Skeletal muscle satellite cell (primary cell): Measurements from ENCODE around the gene CTNNAL1.
"Not testable (repeated sequence)": the region's sequence is repeated elsewhere in the genome, so short reads cannot be mapped to it uniquely, and the experiment has no call there.

Experiments used
- H3K27me3 ChIP-seq: 2 replicates; pipeline ENCODE4 v1.7.0; 2013; ENCODE audit warnings: low read length; ENCODE audit not compliant: control insufficient read depth, insufficient read depth
- H3K36me3 ChIP-seq: 2 replicates; pipeline ENCODE4 v1.7.0; 2013; ENCODE audit warnings: mild to moderate bottlenecking, control low read depth, low read length; ENCODE audit not compliant: insufficient read depth
- H3K4me1 ChIP-seq: 2 replicates; pipeline ENCODE4 v1.7.0; 2013; ENCODE audit warnings: low read length; ENCODE audit not compliant: control insufficient read depth, insufficient read depth
- H3K4me2 ChIP-seq: 2 replicates; pipeline ENCODE4 v1.7.0; 2013; ENCODE audit warnings: mild to moderate bottlenecking, low read length
- H3K4me3 ChIP-seq: 2 replicates; pipeline ENCODE4 v1.7.0; 2013; ENCODE audit warnings: low read length
- H3K9ac ChIP-seq: 2 replicates; pipeline ENCODE4 v1.7.0; 2013; ENCODE audit warnings: mild to moderate bottlenecking, low read depth, low read length, moderate library complexity
- H3K9me3 ChIP-seq: replicated peaks from 2 replicates; pipeline ENCODE4 v1.7.0; 2013; ENCODE audit warnings: mild to moderate bottlenecking, control low read depth, low read length

CTNNAL1 gene

DNA sequence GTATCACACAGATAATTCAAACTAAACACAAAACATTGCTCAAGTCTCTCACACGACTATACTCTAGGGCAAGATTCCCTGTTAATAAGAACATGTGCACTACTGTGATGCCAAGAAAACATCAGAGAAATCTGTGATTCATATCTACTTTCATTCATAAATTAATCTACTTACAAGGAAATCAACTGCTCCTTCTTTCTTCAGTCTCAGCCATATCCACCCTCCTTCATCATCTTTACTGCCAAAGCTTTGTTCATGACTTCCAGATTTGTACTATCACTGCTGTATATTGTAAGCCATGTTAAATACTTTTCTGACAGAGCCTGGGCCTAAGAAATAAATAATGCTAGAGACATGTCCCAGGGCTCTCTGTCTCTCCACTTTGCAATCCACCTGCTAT lies 35.1 kb downstream of the CTNNAL1 start:
- Histone ChIP-seq H3K4me2 (no peak overlapping the region), H3K9me3 (no peaks in the 10 kb centered on the region), H3K27me3 (no peaks in the 10 kb centered on the region), H3K9ac (no peak overlapping the region), H3K4me3 (no peak overlapping the region), H3K4me1 (no peaks in the 10 kb centered on the region), H3K36me3 (peaks cover 35% of the 10 kb centered on the region)

- Histone ChIP-seq H3K4me2 (no peak overlapping the region), H3K9me3 (no peaks in the 10 kb centered on the region), H3K36me3 (peaks cover 42% of the 10 kb centered on the region), H3K4me1 (peaks cover 3% of the 10 kb centered on the region), H3K9ac (no peak overlapping the region), H3K4me3 (no peak overlapping the region), H3K27me3 (no peaks in the 10 kb centered on the region)
Measured at GRCh38 chr9:108973895-108974294, 39.4 kb downstream of the CTNNAL1 start.

GRCh38 chr9:108972626-108973209 lies 40.6 kb downstream of the CTNNAL1 start:
- Histone ChIP-seq H3K27me3 (no peaks in the 10 kb centered on the region), H3K36me3 (peaks cover 30% of the 10 kb centered on the region), H3K9ac (no peak overlapping the region)

DNA sequence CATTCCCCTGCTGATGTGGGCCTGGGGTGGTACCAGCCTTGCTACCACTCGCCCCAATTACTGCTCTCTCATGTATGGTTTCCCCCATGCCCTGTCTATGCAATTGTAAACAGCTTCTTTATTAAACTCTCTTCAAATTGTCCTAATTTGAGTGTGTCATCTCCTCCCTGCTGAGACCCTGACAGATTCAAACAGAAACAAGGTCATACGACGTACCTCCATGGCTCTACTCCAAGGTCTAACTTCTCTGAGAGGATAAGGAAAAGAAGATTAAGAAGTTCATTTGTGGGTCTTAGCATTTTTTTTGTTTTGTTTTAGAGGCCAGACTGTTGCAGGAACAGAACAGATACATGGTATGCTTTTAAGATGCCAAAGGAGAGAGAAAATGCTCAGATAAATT lies 41.1 kb downstream of the CTNNAL1 start:
- Histone ChIP-seq H3K4me1 (peaks cover 3% of the 10 kb centered on the region), H3K4me2 (no peak overlapping the region), H3K27me3 (no peaks in the 10 kb centered on the region), H3K4me3 (no peak overlapping the region), H3K9ac (no peak overlapping the region), H3K36me3 (peaks cover 29% of the 10 kb centered on the region), H3K9me3 (no peaks in the 10 kb centered on the region)

More at GRCh38 chr9:108972626-108973209, 40.6 kb downstream of the CTNNAL1 start:
- H3K4me3 ChIP-seq: no peak overlapping the region
- no peak overlapping the region for H3K4me2 ChIP-seq
- no peaks in the 10 kb centered on the region for H3K9me3 ChIP-seq
- H3K4me1 ChIP-seq: peaks cover 3% of the 10 kb centered on the region

GRCh38 chr9:108971392-108971791 lies 41.9 kb downstream of the CTNNAL1 start:
- peaks cover 30% of the 10 kb centered on the region for H3K36me3 ChIP-seq

GRCh38 chr9:108967916-108968315 lies 45.4 kb downstream of the CTNNAL1 start:
- no peak overlapping the region for H3K4me3 ChIP-seq

More at GRCh38 chr9:108971392-108971791, 41.9 kb downstream of the CTNNAL1 start:
- not testable (repeated sequence) for H3K4me2 ChIP-seq, H3K4me3 ChIP-seq, H3K9me3 ChIP-seq, H3K27me3 ChIP-seq, H3K4me1 ChIP-seq, H3K9ac ChIP-seq

DNA sequence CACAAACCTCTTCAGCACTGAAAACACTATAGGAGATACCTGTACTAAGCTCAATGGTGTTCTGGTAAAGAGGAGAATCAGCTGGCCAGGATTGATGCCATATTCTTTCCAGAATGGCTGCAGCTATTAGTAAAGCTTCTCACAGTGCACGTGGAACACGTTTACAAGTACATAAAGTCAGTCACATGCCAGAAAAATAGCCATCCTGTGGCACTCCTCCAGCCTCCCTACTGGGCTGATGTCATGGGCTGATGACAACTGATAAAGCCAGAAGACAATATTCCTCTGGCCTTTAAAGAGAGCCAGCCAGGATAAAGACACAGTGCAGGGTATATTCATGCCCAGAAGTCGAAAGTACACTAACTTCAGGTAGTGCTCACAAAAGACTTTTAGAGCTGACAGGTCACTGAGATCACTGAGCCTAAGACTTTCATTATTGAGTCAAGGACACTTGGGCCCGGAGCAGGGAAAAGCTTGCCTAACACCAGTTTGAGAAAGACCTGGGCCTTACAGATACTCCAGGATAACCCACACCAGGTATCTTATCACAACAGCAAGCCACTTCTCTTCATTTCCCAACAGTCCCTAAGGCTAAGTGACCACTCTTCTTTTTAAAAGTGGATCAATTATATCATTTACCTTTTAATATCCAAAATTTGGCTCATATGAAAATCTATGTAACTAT lies 49.7 kb downstream of the CTNNAL1 start:
- H3K9me3 ChIP-seq: no peaks in the 10 kb centered on the region
- no peak overlapping the region for H3K4me2 ChIP-seq
- H3K9ac ChIP-seq: no peak overlapping the region
- H3K36me3 ChIP-seq: peaks cover 18% of the 10 kb centered on the region
- H3K27me3 ChIP-seq: no peaks in the 10 kb centered on the region
- H3K4me1 ChIP-seq: no peaks in the 10 kb centered on the region
- H3K4me3 ChIP-seq: no peak overlapping the region

More at GRCh38 chr9:108967916-108968315, 45.4 kb downstream of the CTNNAL1 start:
- no peak overlapping the region for H3K9ac ChIP-seq
- no peaks in the 10 kb centered on the region for H3K9me3 ChIP-seq
- H3K4me2 ChIP-seq: no peak overlapping the region
- no peaks in the 10 kb centered on the region for H3K27me3 ChIP-seq
- peaks cover 33% of the 10 kb centered on the region for H3K36me3 ChIP-seq
- H3K4me1 ChIP-seq: peaks cover 2% of the 10 kb centered on the region

- no peak overlapping the region for H3K4me3 ChIP-seq
- peaks cover 15% of the 10 kb centered on the region for H3K36me3 ChIP-seq
- H3K4me1 ChIP-seq: no peaks in the 10 kb centered on the region
- H3K9ac ChIP-seq: no peak overlapping the region
- no peak overlapping the region for H3K4me2 ChIP-seq
- H3K27me3 ChIP-seq: no peaks in the 10 kb centered on the region
- no peaks in the 10 kb centered on the region for H3K9me3 ChIP-seq
Measured at GRCh38 chr9:108961151-108961550, 52.1 kb downstream of the CTNNAL1 start.

- Histone ChIP-seq H3K27me3 (no peaks in the 10 kb centered on the region), H3K36me3 (peaks cover 9% of the 10 kb centered on the region), H3K4me1 (no peaks in the 10 kb centered on the region), H3K4me2 (no peak overlapping the region), H3K9ac (no peak overlapping the region), H3K4me3 (no peak overlapping the region), H3K9me3 (no peaks in the 10 kb centered on the region)
Measured at GRCh38 chr9:108960331-108960730, 53.0 kb downstream of the CTNNAL1 start.

DNA sequence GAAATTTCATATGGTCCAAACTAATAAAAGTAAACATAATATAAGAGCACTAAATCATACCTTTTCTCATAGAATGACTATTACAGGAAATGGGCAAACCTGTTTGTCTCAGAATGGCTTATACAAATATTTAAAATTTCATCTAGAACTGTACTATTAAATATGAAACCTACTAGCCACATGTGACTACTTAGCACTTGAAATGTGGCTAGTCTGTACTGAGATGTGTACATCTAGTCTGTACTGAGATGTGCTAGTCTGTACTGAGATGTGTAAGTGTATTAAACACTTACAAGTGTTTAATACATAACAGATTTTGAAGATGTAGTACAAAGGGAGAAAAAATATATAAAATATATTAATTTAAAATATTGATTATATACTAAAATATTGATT lies 56.7 kb downstream of the CTNNAL1 start:
- Histone ChIP-seq H3K9ac (no peak overlapping the region), H3K4me3 (no peak overlapping the region)

GRCh38 chr9:108956022-108956630 lies 57.2 kb downstream of the CTNNAL1 start:
- no peaks in the 10 kb centered on the region for H3K9me3 ChIP-seq
- no peak overlapping the region for H3K4me3 ChIP-seq
- H3K4me2 ChIP-seq: no peak overlapping the region
- no peaks in the 10 kb centered on the region for H3K4me1 ChIP-seq
- no peak overlapping the region for H3K9ac ChIP-seq
- no peaks in the 10 kb centered on the region for H3K27me3 ChIP-seq
- H3K36me3 ChIP-seq: peaks cover 16% of the 10 kb centered on the region

More for the DNA sequence above, 56.7 kb downstream of the CTNNAL1 start:
- H3K36me3 ChIP-seq: peaks cover 16% of the 10 kb centered on the region
- H3K4me1 ChIP-seq: no peaks in the 10 kb centered on the region
- no peak overlapping the region for H3K4me2 ChIP-seq
- no peaks in the 10 kb centered on the region for H3K9me3 ChIP-seq
- no peaks in the 10 kb centered on the region for H3K27me3 ChIP-seq
